Neuron (in vitro differentiated cells): Measurements from ENCODE around the gene CDA.

Experiments used
- H2AFZ ChIP-seq: one replicate; pipeline ENCODE4 v1.6.1; 2013; ENCODE audit warnings: low read depth, mild to moderate bottlenecking, inconsistent platforms, low read length, moderate library complexity
- H3K27me3 ChIP-seq: one replicate; pipeline ENCODE4 v1.6.1; 2013; ENCODE audit warnings: low read length; ENCODE audit not compliant: insufficient read depth
- H3K36me3 ChIP-seq: one replicate; pipeline ENCODE4 v1.6.1; 2013; ENCODE audit warnings: low read length; ENCODE audit not compliant: insufficient read depth
- H3K4me1 ChIP-seq: one replicate; pipeline ENCODE4 v1.6.1; 2013; ENCODE audit warnings: low read length; ENCODE audit not compliant: insufficient read depth
- H3K4me3 ChIP-seq: 2 replicates; pipeline ENCODE4 v1.5.1; 2013; ENCODE audit warnings: mild to moderate bottlenecking, low read length, moderate library complexity
- H3K9me3 ChIP-seq: one replicate; pipeline ENCODE4 v1.6.1; 2013; ENCODE audit warnings: low read length

Gene CDA

DNA sequence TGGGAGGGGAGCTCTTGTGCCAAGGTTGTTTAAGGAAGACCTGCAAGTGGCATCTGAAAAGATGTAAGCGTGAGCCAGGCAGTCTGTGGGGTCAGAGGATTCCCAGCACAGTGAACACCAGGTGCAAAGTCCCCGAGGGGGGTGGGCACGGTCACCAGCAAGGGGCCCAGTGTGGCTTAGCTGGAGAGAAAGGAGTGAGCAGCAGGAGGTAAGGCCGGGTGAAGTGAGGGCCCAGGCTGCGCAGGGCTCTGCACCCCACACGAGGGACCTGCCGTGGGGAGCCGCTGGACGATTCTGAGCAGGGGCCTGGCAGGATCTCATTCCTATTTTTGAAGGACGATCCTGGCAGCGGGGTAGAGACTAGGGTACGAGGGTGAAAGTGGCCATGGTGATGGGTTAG is 68.1 kb downstream of the CDA start:
- Histone ChIP-seq H3K4me3 (no peak overlapping the region), H3K36me3 (peaks cover 70% of the 10 kb centered on the region), H3K27me3 (no peaks in the 10 kb centered on the region), H3K9me3 (no peaks in the 10 kb centered on the region), H3K4me1 (peaks cover 16% of the 10 kb centered on the region), H2AFZ (no peak overlapping the region)

- Histone ChIP-seq H2AFZ (no peak overlapping the region), H3K4me3 (no peak overlapping the region), H3K27me3 (no peaks in the 10 kb centered on the region), H3K4me1 (peaks cover 21% of the 10 kb centered on the region), H3K9me3 (no peaks in the 10 kb centered on the region), H3K36me3 (peaks cover 57% of the 10 kb centered on the region)
Measured at GRCh38 chr1:20658166-20658915, 69.4 kb downstream of the CDA start.

DNA sequence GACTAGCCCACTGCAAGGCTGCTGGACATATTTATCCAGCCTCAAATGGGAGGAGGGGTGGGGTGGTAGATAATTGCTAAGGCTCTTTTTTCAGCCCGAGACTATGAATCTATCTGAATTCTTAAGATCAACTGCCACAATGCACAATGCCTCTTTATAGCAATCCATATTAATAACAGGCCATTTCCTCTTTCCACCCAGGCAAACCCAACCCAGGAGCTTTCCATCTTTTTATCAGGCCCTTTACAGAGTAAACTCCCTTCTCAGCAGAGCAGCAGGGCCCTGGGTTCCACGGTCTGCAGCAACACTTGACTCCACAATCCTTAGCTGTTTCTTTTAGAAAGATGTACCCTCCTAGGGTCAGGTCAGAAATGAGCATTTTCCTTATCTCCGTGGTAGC is 71.5 kb downstream of the CDA start:
- peaks cover 21% of the 10 kb centered on the region for H3K4me1 ChIP-seq
- peaks cover 40% of the 10 kb centered on the region for H3K36me3 ChIP-seq
- H3K4me3 ChIP-seq = peak overlapping the region; percentile 87
- no peaks in the 10 kb centered on the region for H3K9me3 ChIP-seq
- no peak overlapping the region for H2AFZ ChIP-seq
- no peaks in the 10 kb centered on the region for H3K27me3 ChIP-seq

DNA sequence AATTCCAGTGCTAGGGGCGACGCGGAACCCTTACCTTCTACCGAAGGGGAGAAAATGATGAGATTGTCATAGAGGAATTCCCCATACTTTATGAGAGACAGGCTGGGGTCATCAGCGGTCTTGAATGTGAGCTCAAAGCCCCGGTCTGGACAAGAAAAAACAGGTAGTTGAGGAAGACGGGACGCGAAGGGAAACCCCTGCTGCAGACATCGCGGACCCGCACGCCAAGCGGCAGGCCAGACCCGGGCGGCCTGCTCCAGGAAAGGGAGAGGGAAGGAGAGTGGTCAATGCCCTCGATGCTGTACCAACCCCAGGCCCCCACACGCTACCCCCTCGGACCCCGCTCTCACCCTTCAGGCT is 71.9 kb downstream of the CDA start:
- peak overlapping the region; percentile 87 for H3K4me3 ChIP-seq

DNA sequence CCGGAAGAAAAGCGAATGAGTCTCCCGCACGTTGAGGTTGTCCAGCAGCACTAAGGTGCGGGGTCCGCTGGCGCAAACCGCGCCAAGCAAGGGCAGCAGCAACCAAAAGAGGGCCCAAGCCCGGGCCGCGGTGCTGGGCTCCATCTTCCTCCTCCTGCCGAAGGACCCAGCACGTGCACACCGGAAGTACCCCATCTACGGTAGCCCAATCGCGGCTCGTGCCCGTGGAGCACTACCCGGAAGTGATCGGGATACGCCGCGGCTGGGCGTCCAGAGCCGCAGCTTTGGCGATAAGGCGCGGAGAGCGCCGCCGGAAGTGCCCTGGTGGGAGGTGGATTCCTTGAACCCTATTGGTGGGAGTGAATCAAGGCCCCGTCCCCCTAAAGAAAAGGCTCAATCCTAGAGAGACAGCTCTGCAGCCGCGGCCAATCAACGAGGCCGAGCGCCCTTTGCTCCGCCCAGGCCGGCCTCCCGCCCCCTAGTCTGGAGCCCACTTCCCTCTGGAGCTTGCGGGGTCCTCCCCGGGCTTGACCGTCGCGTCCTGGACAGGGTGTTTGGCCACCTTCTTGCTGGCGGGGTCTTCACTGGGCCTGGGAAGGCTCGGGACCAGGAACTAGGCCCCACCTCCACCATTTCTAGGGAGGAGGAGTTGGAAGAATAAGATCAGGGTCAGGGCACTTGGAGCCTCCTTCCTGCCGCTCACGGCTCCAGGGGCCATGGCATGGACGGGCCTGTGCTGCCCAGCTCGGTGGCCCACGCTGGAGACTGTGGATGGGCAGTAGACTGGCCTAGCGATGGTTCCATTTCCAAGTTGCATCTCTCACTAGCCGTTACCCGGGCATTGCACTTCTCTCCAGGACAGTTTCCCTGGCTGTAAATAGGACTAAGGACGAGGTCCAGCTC is 72.6 kb downstream of the CDA start, which contains the start of gene DDOST:
DDOST (minus strand) TSS at position 163 of the 903 bp plus-strand sequence; CDS start at position 144, 19 bp downstream.
- H3K4me3 ChIP-seq = peak within 1 kb of the TSS; percentile 87
- no peaks in the 10 kb centered on the region for H3K9me3 ChIP-seq
- H3K36me3 ChIP-seq = peaks cover 30% of the 10 kb centered on the region
- H2AFZ ChIP-seq = peak within 1 kb of the TSS; percentile 4
- peaks cover 21% of the 10 kb centered on the region for H3K4me1 ChIP-seq
- no peaks in the 10 kb centered on the region for H3K27me3 ChIP-seq

More for the DNA sequence above, 71.9 kb downstream of the CDA start:
- Histone ChIP-seq H3K36me3 (peaks cover 36% of the 10 kb centered on the region), H3K4me1 (peaks cover 21% of the 10 kb centered on the region), H3K27me3 (no peaks in the 10 kb centered on the region), H3K9me3 (no peaks in the 10 kb centered on the region), H2AFZ (no peak overlapping the region)

- Histone ChIP-seq H3K27me3 (no peaks in the 10 kb centered on the region), H3K4me3 (peak overlapping the region; percentile 74), H3K9me3 (no peaks in the 10 kb centered on the region), H3K36me3 (peaks cover 23% of the 10 kb centered on the region), H3K4me1 (peaks cover 21% of the 10 kb centered on the region), H2AFZ (no peak overlapping the region)
Measured at GRCh38 chr1:20662110-20662475, 73.2 kb downstream of the CDA start.

DNA sequence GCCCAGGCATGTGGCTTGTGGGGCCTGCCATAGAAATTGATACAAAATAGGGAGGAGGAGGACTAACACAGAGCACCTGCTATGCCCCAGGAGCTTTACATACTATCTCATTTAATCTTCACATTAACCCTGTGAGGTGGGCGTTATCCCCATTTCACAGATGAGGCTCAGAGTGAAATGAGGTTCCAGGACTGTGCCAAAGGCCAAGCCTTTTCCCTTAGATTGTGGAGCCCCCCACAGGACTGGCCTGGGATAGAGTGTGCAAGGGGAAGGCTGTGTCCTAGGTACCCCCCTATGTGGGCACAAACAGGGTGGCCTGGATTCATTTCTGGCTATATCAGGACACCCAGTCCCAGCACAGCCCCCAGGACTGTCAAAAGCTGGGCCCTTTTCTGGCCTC is 74.5 kb downstream of the CDA start:
- H3K36me3 ChIP-seq = peaks cover 13% of the 10 kb centered on the region
- H3K4me3 ChIP-seq = no peak overlapping the region

DNA sequence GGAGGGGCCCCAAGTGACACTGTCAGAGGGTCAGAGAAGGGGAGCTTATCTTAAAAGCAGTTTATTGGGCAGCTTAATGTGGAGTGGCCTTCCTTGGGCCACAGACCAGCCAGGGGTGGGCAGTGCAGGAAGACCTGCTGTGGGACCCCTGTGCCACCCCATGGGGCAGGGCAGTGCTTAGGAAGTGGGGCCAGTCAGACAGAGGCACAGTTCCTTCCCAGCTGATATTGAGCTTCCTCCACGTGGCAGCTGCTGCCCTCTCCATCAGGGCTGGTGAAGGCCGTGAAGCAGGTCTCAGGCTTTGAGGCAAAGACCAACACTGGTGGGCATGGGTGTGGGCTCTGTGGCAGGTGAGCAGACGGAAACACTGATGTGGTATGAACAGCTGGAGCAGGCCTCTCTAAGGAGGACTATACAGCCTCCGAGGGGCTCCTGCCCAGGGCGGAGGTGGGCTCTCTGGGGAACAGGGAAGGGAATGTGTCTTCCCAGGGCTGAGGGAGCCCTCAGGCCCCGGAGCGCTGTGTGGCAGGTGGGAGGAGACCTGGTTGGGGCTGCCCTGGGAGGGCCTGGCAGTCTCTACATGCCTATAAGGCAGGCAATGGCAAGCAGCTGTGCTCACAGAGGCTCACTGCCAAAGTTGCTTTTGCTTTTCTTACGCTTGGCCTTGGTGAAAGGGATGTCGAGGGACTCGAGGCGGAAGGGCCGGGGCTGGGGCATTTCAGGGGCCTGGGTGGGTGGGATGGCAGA is 75.2 kb downstream of the CDA start:
- Histone ChIP-seq H3K4me3 (no peak overlapping the region), H3K36me3 (peaks cover 9% of the 10 kb centered on the region), H2AFZ (no peak overlapping the region), H3K27me3 (no peaks in the 10 kb centered on the region), H3K4me1 (peaks cover 21% of the 10 kb centered on the region), H3K9me3 (no peaks in the 10 kb centered on the region)

More for the DNA sequence above, 74.5 kb downstream of the CDA start:
- Histone ChIP-seq H3K4me1 (peaks cover 21% of the 10 kb centered on the region), H3K9me3 (no peaks in the 10 kb centered on the region), H2AFZ (no peak overlapping the region), H3K27me3 (no peaks in the 10 kb centered on the region)

DNA sequence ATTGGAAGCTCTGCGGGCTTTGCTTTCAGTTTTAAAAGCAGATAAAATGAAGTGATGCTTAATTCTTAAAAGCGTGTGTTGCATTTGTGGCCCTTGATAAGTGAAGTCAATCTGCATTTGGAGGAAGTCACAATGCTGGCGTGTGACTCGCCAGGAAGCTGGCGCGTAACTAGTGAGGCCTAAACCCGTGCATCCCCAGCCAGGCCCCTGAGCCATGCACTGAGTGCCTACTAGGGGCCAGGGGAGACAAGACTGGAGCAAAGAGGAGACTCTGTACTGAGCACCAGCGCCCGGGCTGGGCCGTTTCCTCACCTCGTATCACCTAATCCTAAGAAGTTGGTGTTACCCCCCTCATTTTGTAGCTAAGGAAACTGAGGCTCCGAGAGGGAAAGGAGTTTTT is 76.8 kb downstream of the CDA start:
- peaks cover 15% of the 10 kb centered on the region for H3K4me1 ChIP-seq

GRCh38 chr1:20666146-20666545 is 77.2 kb downstream of the CDA start:
- peaks cover 15% of the 10 kb centered on the region for H3K4me1 ChIP-seq
- no peaks in the 10 kb centered on the region for H3K9me3 ChIP-seq
- H3K4me3 ChIP-seq = no peak overlapping the region
- no peak overlapping the region for H2AFZ ChIP-seq
- no peaks in the 10 kb centered on the region for H3K36me3 ChIP-seq
- H3K27me3 ChIP-seq = no peaks in the 10 kb centered on the region

More for the DNA sequence above, 76.8 kb downstream of the CDA start:
- no peaks in the 10 kb centered on the region for H3K36me3 ChIP-seq
- H2AFZ ChIP-seq = no peak overlapping the region
- H3K27me3 ChIP-seq = no peaks in the 10 kb centered on the region
- no peaks in the 10 kb centered on the region for H3K9me3 ChIP-seq
- H3K4me3 ChIP-seq = no peak overlapping the region

GRCh38 chr1:20666804-20667203 is 77.9 kb downstream of the CDA start:
- H3K4me3 ChIP-seq = no peak overlapping the region
- H2AFZ ChIP-seq = no peak overlapping the region
- peaks cover 13% of the 10 kb centered on the region for H3K4me1 ChIP-seq
- no peaks in the 10 kb centered on the region for H3K9me3 ChIP-seq
- no peaks in the 10 kb centered on the region for H3K36me3 ChIP-seq
- no peaks in the 10 kb centered on the region for H3K27me3 ChIP-seq
